ENCODE data around the gene ZNF316.
"Not testable (repeated sequence)": the region's sequence is repeated elsewhere in the genome, so short reads cannot be mapped to it uniquely, and the experiment has no call there.

ZNF316 gene

DNA sequence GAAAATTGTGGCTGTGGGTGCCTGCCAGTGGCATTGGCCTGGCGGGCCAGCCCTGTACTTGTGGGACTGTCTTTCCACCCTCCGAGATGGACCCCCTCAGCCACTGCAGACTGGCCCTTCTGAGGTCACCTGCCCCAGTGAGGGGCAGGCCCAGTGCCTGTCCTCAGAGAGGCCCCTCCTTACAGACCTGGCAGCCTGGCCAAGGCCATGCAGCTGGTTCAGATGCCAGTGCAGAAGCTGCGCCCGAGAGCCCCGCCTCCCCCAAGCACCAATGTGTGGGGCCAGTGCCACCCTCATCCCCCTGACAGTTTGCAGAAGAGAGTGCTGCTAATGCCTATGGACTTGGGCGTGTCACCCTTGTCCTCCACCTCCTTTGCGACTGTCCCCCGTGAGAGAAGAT lies 10.0 kb downstream of the ZNF316 start:
- no peak for DNase-seq (ENCODE audit: low read depth)

GRCh38 chr7:6647541-6647940 lies 10.4 kb downstream of the ZNF316 start:
- no peak for DNase-seq (ENCODE audit: low read depth)

DNA sequence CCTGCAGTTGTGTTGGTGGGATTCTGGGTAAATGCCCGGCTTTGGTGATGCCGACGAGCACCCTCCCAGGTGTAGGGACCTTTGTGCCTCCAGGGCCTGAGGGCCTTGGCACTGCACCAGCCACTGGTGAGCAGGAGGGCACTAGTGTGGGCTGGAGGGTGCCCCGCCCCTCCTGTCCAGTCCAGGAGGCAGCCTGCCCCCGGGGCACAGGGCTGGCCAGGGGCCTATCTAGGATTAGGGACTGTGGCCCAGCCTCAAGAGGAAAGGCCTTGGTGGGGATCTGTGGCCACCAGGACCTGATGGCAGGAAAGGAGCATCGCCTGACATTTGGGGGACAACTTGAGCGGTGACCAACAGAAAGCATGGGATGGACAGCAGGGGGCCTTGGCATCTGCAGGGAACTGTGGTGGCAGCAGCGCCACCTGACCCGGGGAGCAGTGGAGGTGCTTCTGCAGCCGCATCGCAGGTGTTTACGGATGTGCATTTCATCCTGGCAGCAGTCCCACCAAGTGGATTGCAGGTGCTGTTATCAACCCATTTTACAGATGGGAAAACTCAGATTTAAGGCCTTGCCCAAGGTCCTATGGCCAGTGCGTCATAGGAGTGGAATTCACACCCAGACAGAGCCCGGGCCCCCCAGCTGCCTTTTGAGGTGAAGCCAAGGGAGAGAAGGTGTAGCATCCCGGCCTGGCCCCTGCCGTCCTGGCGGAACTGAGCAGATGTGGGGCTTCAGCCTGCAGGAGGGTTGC lies 11.1 kb downstream of the ZNF316 start:
- DNase-seq (ENCODE audit: low read depth), result no peak

GRCh38 chr7:6648815-6649104 lies 11.6 kb downstream of the ZNF316 start:
- no peak for DNase-seq (ENCODE audit: low read depth)

DNA sequence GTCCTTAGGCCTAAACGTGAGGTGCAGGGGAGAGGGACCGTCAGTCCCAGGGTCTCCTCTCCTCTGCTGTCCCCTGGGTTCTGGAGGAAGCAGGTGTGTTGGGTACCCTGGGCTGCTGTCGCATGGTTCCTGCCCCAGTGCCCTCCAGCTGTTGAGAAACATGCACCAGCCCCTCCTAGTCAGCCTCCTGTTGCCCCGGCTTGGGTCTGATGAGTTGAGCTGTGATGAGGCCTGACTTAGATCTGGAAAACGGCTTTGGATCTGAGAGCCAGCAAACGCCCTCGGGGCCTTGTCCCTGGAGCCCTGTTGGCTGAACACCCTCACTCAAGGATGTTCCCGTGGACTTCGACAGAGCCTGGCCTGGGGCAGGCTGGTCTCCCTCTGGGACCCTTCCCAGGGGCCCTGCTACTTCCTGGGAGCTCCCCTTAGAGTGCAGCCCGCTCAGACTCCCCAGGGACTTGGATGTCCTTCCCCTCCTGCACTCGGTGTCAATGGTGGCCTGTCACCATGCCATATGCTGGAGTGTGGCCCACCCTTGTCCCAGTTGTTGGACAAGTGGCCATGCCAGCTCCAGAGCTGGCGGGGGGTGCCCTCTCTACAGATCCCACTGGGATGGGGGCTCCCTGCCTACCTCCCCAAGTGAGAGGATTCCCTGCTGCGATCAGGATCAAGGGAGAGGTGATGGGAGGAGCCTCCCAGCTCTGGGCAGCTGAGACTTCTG lies 12.3 kb downstream of the ZNF316 start:
- DNase-seq (ENCODE audit: low read depth), result no peak

DNA sequence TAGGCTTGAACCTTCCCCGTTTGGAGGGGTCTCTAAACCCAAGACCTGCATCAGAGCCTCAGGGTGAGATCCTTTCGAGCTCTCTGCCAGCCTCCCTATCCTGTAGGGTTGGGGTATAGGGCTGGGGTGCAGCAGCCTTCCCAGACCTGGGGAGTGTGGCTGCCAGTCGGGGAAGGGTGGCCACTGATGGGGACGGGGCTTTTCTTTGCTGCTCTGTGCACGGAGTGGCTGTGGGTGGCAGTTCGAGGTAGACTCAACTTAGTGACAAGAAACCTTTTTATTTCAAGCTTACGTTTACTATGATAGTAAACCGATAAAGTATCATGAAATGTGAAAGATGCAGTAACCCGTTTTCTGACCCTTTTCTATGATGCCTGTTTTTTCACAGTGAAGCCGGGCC lies 13.0 kb downstream of the ZNF316 start:
- DNase-seq (ENCODE audit: low read depth), result no peak

GRCh38 chr7:6650521-6651011 lies 13.4 kb downstream of the ZNF316 start:
- DNase-seq (ENCODE audit: low read depth), result no peak

DNA sequence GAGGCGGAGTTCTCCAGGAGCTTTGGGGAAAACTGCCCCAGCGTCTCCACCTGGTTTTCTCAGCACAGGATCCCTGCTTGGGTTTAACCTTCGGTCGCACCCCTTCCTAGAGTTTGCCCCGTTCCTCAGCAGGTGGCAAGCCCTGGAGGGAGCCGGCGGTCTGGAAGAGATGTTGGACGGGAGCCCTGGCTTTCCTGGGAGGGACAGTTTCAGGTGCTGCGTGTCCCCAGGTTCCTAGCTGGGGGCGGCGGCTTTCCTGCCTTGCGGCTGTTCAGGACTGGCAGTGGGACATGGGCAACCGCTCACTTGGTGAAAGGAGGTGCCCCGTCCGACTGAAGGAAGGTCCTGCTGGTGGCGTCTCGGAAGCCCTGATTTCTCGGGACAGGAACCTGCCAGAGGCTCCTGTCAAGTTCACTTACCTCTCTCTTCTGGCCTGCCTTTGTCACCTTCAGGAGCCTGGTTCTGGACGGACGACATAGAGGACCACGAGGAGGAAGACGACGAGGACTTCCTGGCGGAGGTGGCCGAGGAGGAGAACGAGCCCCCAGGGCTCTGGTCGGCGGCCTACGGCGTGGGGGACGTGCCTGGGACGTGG lies 14.8 kb downstream of the ZNF316 start:
- no peak for DNase-seq (ENCODE audit: low read depth)

- DNase-seq (ENCODE audit: low read depth), result no peak
Measured at GRCh38 chr7:6652446-6653011, 15.4 kb downstream of the ZNF316 start.

DNA sequence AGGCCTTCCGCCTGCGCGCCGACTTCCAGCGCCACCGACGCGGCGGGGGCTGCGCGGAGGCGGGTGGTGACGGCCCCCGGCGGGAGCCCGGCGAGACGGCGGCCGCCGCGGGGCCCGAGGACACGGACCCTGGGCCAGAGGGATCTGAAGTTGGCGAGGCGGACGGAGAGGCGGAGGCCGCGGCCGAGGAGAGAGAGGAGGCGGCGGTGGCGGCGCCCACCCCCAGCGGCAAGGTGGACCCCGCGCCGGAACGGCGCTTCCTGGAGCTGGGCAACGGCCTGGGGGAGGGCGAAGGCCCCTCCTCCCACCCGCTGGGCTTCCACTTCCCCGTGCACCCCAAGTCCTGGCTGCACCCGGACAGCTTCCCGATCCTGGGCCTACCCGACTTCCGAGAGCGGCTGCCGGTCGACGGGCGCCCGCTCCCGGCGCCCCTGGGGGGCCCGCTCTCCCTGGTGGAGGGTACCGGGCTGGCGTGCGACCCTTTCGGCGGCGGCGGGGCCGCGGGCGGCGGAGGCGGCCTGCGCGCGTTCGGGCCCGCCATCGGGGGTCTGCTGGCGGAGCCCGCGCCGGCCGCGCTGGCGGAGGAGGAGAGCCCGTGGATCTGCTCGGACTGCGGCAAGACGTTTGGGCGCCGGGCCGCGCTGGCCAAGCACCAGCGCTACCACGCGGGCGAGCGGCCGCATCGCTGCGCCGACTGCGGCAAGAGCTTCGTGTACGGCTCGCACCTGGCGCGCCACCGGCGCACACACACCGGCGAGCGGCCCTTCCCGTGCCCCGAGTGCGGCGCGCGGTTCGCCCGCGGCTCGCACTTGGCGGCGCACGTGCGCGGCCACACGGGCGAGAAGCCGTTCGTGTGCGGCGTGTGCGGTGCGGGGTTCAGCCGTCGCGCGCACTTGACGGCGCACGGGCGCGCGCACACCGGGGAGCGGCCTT lies 16.2 kb downstream of the ZNF316 start:
- DNase-seq (ENCODE audit: low read depth), result no peak

DNA sequence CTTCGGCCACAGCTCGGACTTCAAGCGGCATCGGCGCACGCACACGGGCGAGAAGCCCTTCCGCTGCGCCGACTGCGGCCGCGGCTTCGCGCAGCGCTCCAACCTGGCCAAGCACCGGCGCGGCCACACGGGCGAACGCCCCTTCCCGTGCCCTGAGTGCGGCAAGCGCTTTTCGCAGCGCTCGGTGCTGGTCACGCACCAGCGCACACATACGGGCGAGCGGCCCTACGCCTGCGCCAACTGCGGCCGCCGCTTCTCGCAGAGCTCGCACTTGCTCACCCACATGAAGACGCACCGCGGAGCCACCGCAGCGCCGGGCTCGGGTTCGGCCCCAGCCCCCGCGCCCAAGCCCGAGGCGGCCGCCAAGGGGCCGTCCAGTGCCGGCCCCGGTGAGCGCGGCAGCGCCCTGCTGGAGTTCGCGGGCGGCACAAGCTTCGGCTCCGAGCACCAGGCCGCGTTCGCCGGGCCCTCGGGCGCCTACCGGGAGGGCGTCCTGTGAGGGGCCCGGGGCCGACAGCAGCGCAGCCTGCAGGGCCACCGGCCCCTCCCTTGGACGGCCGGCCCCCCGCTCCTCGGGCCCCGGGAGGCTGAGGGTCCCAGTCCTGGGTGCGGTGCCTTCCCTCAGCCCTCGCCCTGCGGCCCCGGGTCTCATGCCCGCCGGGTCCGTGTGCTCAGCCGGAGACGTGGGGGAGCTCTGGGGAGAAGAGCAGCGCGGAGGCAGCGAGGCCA lies 17.2 kb downstream of the ZNF316 start:
- DNase-seq (ENCODE audit: low read depth), result no peak

DNA sequence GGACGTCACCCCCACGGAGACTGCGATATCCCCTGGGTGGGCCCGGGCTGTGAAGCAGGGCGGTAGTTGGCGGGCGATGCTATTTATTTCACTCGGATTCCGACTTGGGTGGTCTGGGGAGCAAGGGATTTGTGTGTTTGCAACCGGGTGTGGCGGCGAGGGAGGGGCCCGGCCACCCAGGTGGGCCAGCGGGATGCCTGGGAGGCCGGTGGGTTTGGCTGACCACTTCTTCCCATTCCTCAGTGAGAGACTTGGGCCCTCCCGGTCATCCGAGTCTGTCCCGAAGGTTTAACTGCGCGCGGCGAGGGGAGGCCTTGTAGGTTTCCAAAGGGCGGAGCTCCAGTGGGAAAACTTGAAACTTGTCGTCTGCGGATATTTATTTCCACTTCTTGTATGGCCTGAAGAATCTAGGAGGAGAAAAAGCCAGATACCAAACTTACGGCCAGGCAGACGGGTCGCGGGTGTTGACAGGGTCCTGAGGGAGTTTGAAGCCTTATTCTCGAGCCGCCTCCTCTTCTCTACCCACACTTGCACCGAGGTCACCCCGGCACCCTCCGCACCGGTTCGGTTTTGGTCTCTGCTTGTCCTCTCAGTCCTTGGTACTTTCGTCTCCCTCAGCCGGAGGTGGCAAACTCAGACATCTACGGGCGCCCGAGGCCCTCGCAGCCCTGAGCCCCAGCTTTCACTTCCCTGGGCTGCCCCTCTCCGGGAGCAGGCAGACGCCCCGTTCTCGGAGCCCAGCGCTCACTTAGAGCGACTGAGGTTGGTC lies 17.9 kb downstream of the ZNF316 start:
- DNase-seq (ENCODE audit: low read depth), result no peak

- no peak for DNase-seq (ENCODE audit: low read depth)
Measured at GRCh38 chr7:6655636-6656385, 18.7 kb downstream of the ZNF316 start.

DNA sequence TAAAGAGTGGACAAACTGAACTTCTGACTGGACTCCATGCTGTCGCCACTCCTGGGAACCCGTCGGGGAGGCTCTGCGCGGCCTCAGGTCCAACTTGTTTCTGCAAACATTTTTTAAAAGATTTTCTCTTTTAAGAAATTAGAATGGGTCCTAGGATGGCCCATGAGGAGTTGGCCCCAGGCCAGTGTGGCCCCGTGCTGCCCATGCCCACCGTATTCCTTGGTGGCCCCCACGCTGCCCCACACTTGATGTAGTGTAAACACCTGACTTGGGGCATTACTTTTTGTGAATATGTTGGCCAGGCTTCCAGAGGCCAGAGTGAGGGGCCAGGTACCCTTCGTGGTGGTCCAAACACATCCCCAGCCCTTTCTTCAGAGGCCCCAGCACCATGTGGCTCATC lies 19.3 kb downstream of the ZNF316 start:
- no peak for DNase-seq (ENCODE audit: low read depth)

DNA sequence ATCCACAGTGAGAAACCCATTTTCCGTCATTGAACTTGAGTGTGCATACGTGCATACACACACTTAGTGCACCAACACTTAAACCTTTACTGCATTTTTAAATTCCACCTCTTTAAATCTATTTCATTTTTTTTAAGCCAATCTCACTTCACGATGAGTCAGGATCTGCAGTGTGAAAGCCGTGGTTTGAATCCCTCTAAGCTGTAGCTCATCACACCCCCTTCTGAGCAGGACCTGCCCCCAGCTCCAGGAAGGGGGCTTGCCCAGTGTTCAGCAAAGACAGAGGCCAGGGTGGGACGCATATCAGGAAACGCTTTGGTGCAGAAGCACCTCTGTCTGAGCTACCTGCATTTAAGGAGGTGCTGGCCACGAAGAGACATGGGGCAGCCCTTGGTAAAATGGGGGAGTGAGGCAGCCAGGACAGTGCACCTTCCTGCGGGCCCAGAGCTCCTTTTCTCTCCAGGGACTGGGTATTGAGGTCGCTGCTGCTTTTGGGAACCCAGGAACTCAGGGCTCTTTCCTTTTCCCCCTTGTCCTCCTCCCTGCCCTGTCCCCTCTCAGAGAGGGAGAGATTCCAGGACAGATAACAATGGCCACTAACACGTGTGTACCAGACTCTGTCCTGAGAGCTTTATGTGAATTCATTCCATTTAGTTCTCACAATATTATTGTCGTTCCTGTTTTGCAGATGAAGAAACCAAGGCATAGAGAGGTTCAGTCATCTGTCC lies 21.7 kb downstream of the ZNF316 start:
- DNase-seq (ENCODE audit: low read depth), result no peak

GRCh38 chr7:6670851-6671250 lies 33.7 kb downstream of the ZNF316 start:
- DNase-seq (ENCODE audit: low read depth), result not testable (repeated sequence)

GRCh38 chr7:6675807-6676405 lies 38.8 kb downstream of the ZNF316 start:
- DNase-seq (ENCODE audit: low read depth), result no peak

GRCh38 chr7:6680146-6680545 lies 43.0 kb downstream of the ZNF316 start:
- DNase-seq (ENCODE audit: low read depth), result no peak

DNA sequence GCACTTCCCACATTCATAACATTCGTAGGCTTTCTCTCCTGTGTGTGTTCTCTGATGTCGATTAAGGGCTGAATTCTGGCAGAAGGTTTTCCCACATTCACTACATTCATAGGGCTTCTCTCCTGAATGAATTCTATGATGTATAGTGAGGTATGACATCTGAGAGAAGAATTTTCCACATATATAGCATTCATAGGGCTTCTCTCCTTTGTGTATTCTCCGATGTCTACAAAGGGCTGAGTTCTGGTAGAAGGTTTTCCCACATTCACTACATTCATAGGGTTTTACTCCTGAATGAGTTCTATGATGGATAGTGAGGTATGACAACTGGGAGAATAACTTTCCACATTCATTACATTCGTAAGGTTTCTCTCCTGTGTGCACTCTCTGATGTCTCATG lies 54.0 kb downstream of the ZNF316 start:
- no peak for DNase-seq (ENCODE audit: low read depth)

Data from GM04504 (cell line).